GM19467 (cell line): ENCODE results near the gene ABHD17B.

Experiments used
- ATAC-seq: cut with Tn5 transposase; IDR thresholded peaks from one replicate; pipeline ENCODE4 v1.9.1; 2021; ENCODE audit warnings: mild to moderate bottlenecking, moderate library complexity; ENCODE audit not compliant: unreplicated experiment

ABHD17B gene

GRCh38 chr9:71822935-71823334 is 88.1 kb downstream of the ABHD17B start:
- ATAC-seq: no peak

- no peak for ATAC-seq
Observed at GRCh38 chr9:71822456-71822855, 88.5 kb downstream of the ABHD17B start.

DNA sequence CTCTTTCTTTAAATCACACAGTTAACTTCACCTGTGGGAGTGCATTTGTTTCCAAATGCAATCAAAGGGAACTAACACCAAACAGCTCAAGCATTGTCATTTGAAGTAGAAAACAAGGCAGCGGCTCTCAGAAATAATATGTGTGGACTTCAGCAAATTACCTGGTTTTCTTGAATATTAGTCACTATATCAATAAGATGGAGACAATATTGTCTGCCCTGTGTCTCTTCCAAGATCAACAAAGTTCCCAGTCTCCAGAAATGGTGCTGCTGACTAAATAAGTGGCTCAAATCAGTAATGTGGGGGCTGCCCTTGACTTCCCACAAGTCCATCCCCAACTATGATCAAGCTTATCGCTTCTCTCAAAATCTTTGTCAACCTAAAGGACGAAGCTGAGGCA is 89.6 kb downstream of the ABHD17B start:
- ATAC-seq: no peak

DNA sequence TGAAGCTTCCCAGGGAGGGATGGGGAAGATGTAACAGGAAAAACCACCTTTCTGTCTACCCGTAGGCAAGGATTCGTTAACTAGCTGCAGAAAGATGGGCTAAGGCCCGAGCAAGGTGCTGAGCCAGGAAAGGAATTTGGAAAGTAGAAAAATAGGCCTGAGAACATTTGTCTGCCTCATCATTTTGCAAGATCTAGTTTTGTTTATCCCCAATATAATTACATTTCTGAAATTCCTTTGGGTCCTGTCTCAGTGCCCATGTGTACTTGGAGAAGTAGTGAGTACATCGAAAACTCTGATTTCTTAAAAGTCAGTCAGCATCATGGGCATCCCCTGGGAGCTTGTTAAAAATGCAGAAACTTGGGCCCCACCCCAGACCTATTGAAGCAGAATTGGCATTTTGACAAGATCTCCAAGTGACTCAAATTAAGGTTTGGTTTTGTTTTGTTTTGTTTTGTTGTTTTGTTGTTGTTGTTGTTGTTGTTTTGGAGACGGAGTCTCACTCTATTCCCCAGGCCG is 90.5 kb downstream of the ABHD17B start:
- ATAC-seq: no peak

GRCh38 chr9:71819115-71819739 is 91.8 kb downstream of the ABHD17B start:
- no peak for ATAC-seq

DNA sequence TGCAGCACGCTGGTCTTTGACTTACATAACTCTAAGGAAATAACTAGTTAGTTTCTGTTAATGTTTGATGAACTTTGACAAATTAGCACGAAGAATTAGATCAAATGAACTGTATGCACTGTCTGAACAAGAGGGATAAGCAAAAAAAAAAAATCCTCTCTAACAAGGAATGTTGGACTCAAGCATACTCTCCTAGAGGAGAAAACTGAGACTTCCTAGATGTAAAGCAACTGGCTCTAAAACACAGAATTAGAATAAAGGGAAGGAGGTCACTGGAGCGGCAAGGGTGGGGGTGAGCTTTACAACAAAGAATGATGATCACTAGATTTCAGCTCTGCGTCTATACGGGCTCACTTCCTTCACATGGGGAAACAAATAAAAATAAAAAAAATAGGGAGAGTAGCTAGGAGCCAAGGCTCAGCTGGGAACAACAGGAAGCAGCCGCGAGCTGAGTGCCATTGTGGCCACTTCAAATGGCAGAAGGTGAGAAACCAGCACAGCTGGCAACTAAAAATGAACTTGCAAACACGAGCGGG is 94.0 kb downstream of the ABHD17B start:
- ATAC-seq: no peak
